ENCODE results near the gene PARVA. TPM values are rescaled to one million over a fixed set of nuclear protein-coding genes. Genes with fewer than 3 reads are reported as not detected.

Gene PARVA
- total and polyA plus RNA-seq, 2 experiments from 2014 or later, result 37.4 to 46.2 TPM

DNA sequence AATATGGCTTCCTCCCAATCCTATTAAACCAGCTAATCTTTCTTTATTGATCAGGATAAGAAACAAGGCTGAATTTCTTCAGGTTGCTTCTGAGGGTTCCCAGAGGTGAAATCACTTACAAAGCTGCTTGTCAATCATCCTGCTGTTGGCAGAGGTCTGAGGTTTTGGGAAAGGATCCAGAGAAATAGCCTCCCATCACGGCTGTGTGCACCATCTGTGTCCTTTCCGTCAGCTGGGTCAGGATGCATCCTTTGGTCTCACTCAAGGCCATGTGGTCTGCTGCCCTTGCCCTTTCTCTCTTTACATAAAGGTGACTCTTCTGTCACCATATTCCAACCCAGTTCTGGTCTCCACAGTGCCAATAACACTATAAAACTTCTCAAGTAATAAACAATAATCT is 183.5 kb downstream of the PARVA start:
- Histone ChIP-seq H3K9me3 (ENCODE audit: low read depth) (no peaks in the 10 kb centered on the region), H3K79me2 (no peaks in the 10 kb centered on the region), H3K4me3 (no peak overlapping the region), H3K27ac (no peak overlapping the region), H3K4me1 (ENCODE audit: insufficient read depth) (peaks cover 6% of the 10 kb centered on the region), H3K9me2 (replicated peaks; ENCODE audit: insufficient read depth) (no peaks in the 10 kb centered on the region), H3K27me3 (no peaks in the 10 kb centered on the region), H2AFZ (no peak overlapping the region), H4K20me1 (ENCODE audit: insufficient read depth, poor library complexity, severe bottlenecking) (no peaks in the 10 kb centered on the region), H3K4me2 (no peak overlapping the region), H3K36me3 (replicated peaks; ENCODE audit: insufficient read depth, low read depth) (no peaks in the 10 kb centered on the region)
- TF ChIP-seq EZH2phosphoT487 (IDR thresholded peaks at IDR 0.05; ENCODE audit: low read depth, severe bottlenecking, unreplicated experiment) (no peak), EZH2 (IDR thresholded peaks at IDR 0.05; ENCODE audit: borderline replicate concordance) (no peak)
- TF ChIP-seq, protein P1, sequence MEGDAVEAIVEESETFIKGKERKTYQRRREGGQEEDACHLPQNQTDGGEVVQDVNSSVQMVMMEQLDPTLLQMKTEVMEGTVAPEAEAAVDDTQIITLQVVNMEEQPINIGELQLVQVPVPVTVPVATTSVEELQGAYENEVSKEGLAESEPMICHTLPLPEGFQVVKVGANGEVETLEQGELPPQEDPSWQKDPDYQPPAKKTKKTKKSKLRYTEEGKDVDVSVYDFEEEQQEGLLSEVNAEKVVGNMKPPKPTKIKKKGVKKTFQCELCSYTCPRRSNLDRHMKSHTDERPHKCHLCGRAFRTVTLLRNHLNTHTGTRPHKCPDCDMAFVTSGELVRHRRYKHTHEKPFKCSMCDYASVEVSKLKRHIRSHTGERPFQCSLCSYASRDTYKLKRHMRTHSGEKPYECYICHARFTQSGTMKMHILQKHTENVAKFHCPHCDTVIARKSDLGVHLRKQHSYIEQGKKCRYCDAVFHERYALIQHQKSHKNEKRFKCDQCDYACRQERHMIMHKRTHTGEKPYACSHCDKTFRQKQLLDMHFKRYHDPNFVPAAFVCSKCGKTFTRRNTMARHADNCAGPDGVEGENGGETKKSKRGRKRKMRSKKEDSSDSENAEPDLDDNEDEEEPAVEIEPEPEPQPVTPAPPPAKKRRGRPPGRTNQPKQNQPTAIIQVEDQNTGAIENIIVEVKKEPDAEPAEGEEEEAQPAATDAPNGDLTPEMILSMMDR (IDR thresholded peaks at IDR 0.05; ENCODE audit: poor library complexity), result no peak
- DNase-seq (ENCODE audit: low spot score), result no peak
- 91% methylated on average over 2 of the region's 2 CpGs for WGBS (ENCODE audit: low lambda C conversion rate, missing lambda C conversion rate)

DNA sequence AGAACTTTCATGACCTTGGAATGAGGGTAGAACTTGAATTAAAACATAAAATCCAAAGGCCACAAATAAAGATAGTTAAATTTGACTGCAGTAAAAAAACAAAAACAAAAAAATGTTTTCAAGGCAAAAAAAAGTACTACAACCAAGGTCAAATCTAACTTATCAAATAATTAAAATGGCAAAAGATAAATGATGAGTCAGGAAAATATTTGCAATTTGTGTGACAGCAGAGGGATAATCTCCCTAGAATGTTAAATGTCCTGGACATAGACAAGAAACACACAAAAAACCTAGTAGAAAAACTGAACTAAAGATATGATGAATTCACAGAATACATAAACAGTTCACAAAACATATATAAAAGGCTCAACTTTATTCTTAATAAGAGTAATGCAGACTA is 186.6 kb downstream of the PARVA start:
- Histone ChIP-seq H3K4me1 (ENCODE audit: insufficient read depth) (no peaks in the 10 kb centered on the region), H3K4me2 (no peak overlapping the region), H3K36me3 (replicated peaks; ENCODE audit: insufficient read depth, low read depth) (no peaks in the 10 kb centered on the region), H3K9me2 (replicated peaks; ENCODE audit: insufficient read depth) (no peaks in the 10 kb centered on the region), H3K27me3 (no peaks in the 10 kb centered on the region), H3K27ac (no peak overlapping the region), H3K9me3 (ENCODE audit: low read depth) (no peaks in the 10 kb centered on the region), H3K4me3 (no peak overlapping the region), H2AFZ (no peak overlapping the region), H4K20me1 (ENCODE audit: insufficient read depth, poor library complexity, severe bottlenecking) (no peaks in the 10 kb centered on the region), H3K79me2 (no peaks in the 10 kb centered on the region)
- TF ChIP-seq, protein P1 (IDR thresholded peaks at IDR 0.05; ENCODE audit: poor library complexity), result no peak
- TF ChIP-seq EZH2phosphoT487 (IDR thresholded peaks at IDR 0.05; ENCODE audit: low read depth, severe bottlenecking, unreplicated experiment), result no peak
- TF ChIP-seq EZH2 (IDR thresholded peaks at IDR 0.05; ENCODE audit: borderline replicate concordance), result no peak
- no peak for DNase-seq (ENCODE audit: low spot score)

DNA sequence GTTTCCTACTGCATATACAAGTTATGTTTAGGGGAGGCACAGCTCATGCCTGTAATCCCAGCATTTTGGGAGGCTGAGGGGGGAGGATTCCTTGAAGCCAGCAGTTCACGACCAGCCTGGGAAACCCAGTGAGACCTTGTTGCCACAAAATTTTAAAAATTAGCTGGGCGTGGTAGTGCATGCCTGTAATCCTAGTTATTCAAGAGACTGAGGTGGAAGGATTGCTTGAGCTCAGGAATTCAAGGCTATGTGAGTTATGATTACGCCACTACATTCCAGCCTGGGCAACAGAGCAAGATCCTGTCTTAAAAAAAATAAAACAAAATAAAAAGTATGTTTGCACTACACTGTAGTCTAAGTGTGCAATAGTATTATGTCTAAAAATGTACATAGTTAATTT is 188.0 kb downstream of the PARVA start:
- H3K27ac ChIP-seq, result no peak overlapping the region
- no peak overlapping the region for H2AFZ ChIP-seq
- H3K9me2 ChIP-seq (replicated peaks; ENCODE audit: insufficient read depth), result no peaks in the 10 kb centered on the region
- no peaks in the 10 kb centered on the region for H3K79me2 ChIP-seq
- H3K4me3 ChIP-seq, result no peak overlapping the region
- no peaks in the 10 kb centered on the region for H3K27me3 ChIP-seq
- H3K4me2 ChIP-seq, result no peak overlapping the region
- H3K9me3 ChIP-seq (ENCODE audit: low read depth), result no peaks in the 10 kb centered on the region
- H4K20me1 ChIP-seq (ENCODE audit: insufficient read depth, poor library complexity, severe bottlenecking), result no peaks in the 10 kb centered on the region
- WGBS (ENCODE audit: low lambda C conversion rate, missing lambda C conversion rate), result 80% methylated on average over 3 of the region's 3 CpGs
- TF ChIP-seq EZH2phosphoT487 (IDR thresholded peaks at IDR 0.05; ENCODE audit: low read depth, severe bottlenecking, unreplicated experiment) (no peak), EZH2 (IDR thresholded peaks at IDR 0.05; ENCODE audit: borderline replicate concordance) (no peak)
- TF ChIP-seq, protein P1 (IDR thresholded peaks at IDR 0.05; ENCODE audit: poor library complexity), result no peak
- no peaks in the 10 kb centered on the region for H3K4me1 ChIP-seq (ENCODE audit: insufficient read depth)
- no peak for DNase-seq (ENCODE audit: low spot score)
- no peaks in the 10 kb centered on the region for H3K36me3 ChIP-seq (replicated peaks; ENCODE audit: insufficient read depth, low read depth)
